Measurements from ENCODE around the gene IL9. TPM values are rescaled to one million over a fixed set of nuclear protein-coding genes. Genes with fewer than 3 reads are reported as not detected.

Gene IL9
- total and polyA plus RNA-seq, 2 experiments from 2014 or later: not detected

GRCh38 chr5:135941711-135942110, 46.1 kb upstream of the IL9 start:
- H3K79me2 ChIP-seq (ENCODE audit: insufficient read depth): no peaks in the 10 kb centered on the region
- no peaks in the 10 kb centered on the region for H3K9me3 ChIP-seq (ENCODE audit: low read depth)
- peaks cover 10% of the 10 kb centered on the region; the same call in 1 of the 2 replicates for H3F3A ChIP-seq (ENCODE audit: insufficient read depth)
- H3K9me2 ChIP-seq (ENCODE audit: insufficient read depth): no peaks in the 10 kb centered on the region
- H3K27me3 ChIP-seq (replicated peaks; ENCODE audit: insufficient read depth): no peaks in the 10 kb centered on the region
- H3K27ac ChIP-seq: no peak overlapping the region
- H3K9ac ChIP-seq: no peak overlapping the region
- no peak overlapping the region for H3K4me3 ChIP-seq
- no peaks in the 10 kb centered on the region for H4K20me1 ChIP-seq (ENCODE audit: insufficient read depth)
- no peaks in the 10 kb centered on the region for H3K36me3 ChIP-seq (ENCODE audit: low read depth)
- DNase-seq: no peak
- 94 to 97% methylated on average over 2 of the region's 2 CpGs for WGBS, 2 experiments (ENCODE audit: low coverage in 1 of 2, low lambda C conversion rate in 2 of 2, missing lambda C conversion rate in 2 of 2)
- H3K4me2 ChIP-seq (ENCODE audit: unreplicated experiment): no peak overlapping the region
- TF ChIP-seq EZH2 (IDR thresholded peaks at IDR 0.05; ENCODE audit: insufficient read depth, poor library complexity, severe bottlenecking) (no peak), EZH2phosphoT487 (IDR thresholded peaks at IDR 0.05; ENCODE audit: insufficient read depth, low read depth) (no peak)
- peaks cover 12% of the 10 kb centered on the region; the same call in 1 of the 2 replicates for H3K4me1 ChIP-seq (ENCODE audit: insufficient read depth)
- no peak overlapping the region for H2AFZ ChIP-seq
- in situ Hi-C loops (cut with MboI): no loop called here

DNA sequence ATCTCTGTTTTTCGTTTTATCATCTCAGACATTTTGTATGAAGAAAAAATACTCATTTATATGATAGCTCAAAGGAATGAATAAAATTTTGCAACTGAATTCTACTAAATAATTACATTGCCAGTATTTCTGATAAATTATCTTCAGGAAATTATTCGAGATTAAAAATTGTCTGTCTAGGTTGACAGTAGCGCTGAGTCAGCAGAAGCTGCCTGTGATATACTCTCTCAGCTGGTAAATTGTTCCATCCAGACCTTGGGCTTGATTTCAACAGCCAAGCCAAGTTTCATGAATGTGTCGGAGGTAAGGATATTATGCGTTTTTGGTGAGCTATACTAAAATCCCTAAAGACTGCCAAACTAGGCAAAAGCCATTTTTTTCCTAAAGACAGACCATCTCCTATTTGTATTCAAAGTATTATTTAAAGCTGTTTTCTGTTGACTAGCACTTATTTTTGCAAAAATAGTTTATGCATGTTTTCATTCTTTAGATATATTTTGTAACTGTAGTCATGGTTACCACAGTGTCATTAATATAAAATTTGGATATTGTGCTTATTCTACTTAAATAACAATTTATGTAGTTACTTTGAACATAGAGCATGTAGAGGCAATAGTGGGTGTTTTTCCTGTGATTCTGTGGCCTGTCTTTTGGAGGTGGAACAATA, 41.7 kb upstream of the IL9 start:
- H3K79me2 ChIP-seq (ENCODE audit: insufficient read depth): no peaks in the 10 kb centered on the region
- H3K36me3 ChIP-seq (ENCODE audit: low read depth): no peaks in the 10 kb centered on the region
- no peaks in the 10 kb centered on the region for H3K9me2 ChIP-seq (ENCODE audit: insufficient read depth)
- DNase-seq: no peak
- H3K4me1 ChIP-seq (ENCODE audit: insufficient read depth): no peaks in the 10 kb centered on the region
- TF ChIP-seq EZH2 (IDR thresholded peaks at IDR 0.05; ENCODE audit: insufficient read depth, poor library complexity, severe bottlenecking) (no peak), EZH2phosphoT487 (IDR thresholded peaks at IDR 0.05; ENCODE audit: insufficient read depth, low read depth) (no peak)
- no peak overlapping the region for H3K4me3 ChIP-seq
- H2AFZ ChIP-seq: no peak overlapping the region
- no peak overlapping the region for H3K9ac ChIP-seq
- no peaks in the 10 kb centered on the region for H3F3A ChIP-seq (ENCODE audit: insufficient read depth)
- in situ Hi-C loops (cut with MboI): no loop called here
- no peaks in the 10 kb centered on the region for H3K27me3 ChIP-seq (replicated peaks; ENCODE audit: insufficient read depth)
- WGBS, 2 experiments (ENCODE audit: low coverage in 1 of 2, low lambda C conversion rate in 2 of 2, missing lambda C conversion rate in 2 of 2): 92 to 95% methylated on average over 5 of the region's 5 CpGs
- no peak overlapping the region for H3K4me2 ChIP-seq (ENCODE audit: unreplicated experiment)
- no peaks in the 10 kb centered on the region for H3K9me3 ChIP-seq (ENCODE audit: low read depth)
- H3K27ac ChIP-seq: no peak overlapping the region
- no peaks in the 10 kb centered on the region for H4K20me1 ChIP-seq (ENCODE audit: insufficient read depth)

DNA sequence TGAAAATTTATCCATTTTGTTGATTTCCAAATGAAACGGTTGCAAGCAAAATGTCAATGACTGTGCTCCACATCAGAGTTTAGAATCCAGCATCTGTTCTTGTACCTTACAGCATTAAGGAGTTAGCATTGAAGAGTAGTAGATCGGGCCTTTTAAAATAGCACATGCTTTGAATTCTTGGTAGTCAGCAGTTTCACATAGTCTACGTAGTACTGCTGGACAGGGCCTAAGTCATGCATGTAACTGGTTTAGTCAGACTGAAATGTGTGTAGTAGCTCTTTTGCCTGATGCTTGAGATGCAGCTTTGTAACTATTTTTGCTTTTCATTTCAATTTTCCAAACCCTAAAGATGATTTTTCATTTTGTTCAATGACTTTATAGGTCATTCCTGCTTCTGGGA, 39.3 kb upstream of the IL9 start:
- Histone ChIP-seq H3K9ac (no peak overlapping the region), H3K27me3 (replicated peaks; ENCODE audit: insufficient read depth) (0 out of 2 replicates have a peak, but pooled peaks cover 7% of the 10 kb centered on the region), H2AFZ (no peak overlapping the region), H3K4me2 (ENCODE audit: unreplicated experiment) (no peak overlapping the region), H3K27ac (no peak overlapping the region), H3F3A (ENCODE audit: insufficient read depth) (no peaks in the 10 kb centered on the region), H3K9me2 (ENCODE audit: insufficient read depth) (no peaks in the 10 kb centered on the region), H3K36me3 (ENCODE audit: low read depth) (no peaks in the 10 kb centered on the region), H4K20me1 (ENCODE audit: insufficient read depth) (no peaks in the 10 kb centered on the region), H3K79me2 (ENCODE audit: insufficient read depth) (no peaks in the 10 kb centered on the region), H3K9me3 (ENCODE audit: low read depth) (no peaks in the 10 kb centered on the region), H3K4me3 (no peak overlapping the region), H3K4me1 (ENCODE audit: insufficient read depth) (no peaks in the 10 kb centered on the region)
- no peak for DNase-seq
- WGBS, 2 experiments (ENCODE audit: low coverage in 1 of 2, low lambda C conversion rate in 2 of 2, missing lambda C conversion rate in 2 of 2): 94 to 98% methylated on average over 3 of the region's 3 CpGs
- TF ChIP-seq EZH2 (IDR thresholded peaks at IDR 0.05; ENCODE audit: insufficient read depth, poor library complexity, severe bottlenecking) (no peak), EZH2phosphoT487 (IDR thresholded peaks at IDR 0.05; ENCODE audit: insufficient read depth, low read depth) (no peak)
- in situ Hi-C loops (cut with MboI): no loop called here

DNA sequence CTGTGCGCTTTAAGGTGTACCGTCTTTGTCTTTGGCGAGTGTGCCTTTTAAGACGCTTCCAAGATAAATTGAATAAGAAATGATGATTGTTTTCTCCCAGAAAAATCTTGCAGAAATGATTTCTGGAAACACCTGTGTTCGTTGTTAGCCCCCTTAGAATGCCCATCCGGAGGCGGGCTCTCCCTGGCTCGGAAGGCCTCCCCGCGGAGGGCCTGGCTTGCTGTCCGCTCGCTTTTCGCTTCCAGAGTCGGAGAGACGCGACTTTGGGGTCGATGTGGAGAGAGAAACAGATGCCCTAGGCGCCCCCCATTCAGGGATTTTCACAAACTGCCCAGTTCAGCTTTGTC, 35.3 kb upstream of the IL9 start:
- Histone ChIP-seq H3K27ac (no peak overlapping the region), H3K36me3 (ENCODE audit: low read depth) (no peaks in the 10 kb centered on the region), H3K27me3 (replicated peaks; ENCODE audit: insufficient read depth) (peaks cover 39% of the 10 kb centered on the region), H3K4me2 (ENCODE audit: unreplicated experiment) (no peak overlapping the region), H4K20me1 (ENCODE audit: insufficient read depth) (no peaks in the 10 kb centered on the region), H3K9ac (no peak overlapping the region), H3K79me2 (ENCODE audit: insufficient read depth) (no peaks in the 10 kb centered on the region), H3K4me3 (no peak overlapping the region; the same call in 1 of the 2 replicates), H3K9me3 (ENCODE audit: low read depth) (no peaks in the 10 kb centered on the region), H3K4me1 (ENCODE audit: insufficient read depth) (no peaks in the 10 kb centered on the region), H3F3A (ENCODE audit: insufficient read depth) (no peaks in the 10 kb centered on the region), H3K9me2 (ENCODE audit: insufficient read depth) (no peaks in the 10 kb centered on the region), H2AFZ (peak overlapping the region; percentile 63; the same call in 1 of the 2 replicates)
- DNase-seq: no peak
- WGBS, 2 experiments (ENCODE audit: low coverage in 1 of 2, low lambda C conversion rate in 2 of 2, missing lambda C conversion rate in 2 of 2): 82 to 83% methylated on average over 18 of the region's 18 CpGs
- TF ChIP-seq EZH2phosphoT487 (IDR thresholded peaks at IDR 0.05; ENCODE audit: insufficient read depth, low read depth): no peak
- TF ChIP-seq EZH2 (IDR thresholded peaks at IDR 0.05; ENCODE audit: insufficient read depth, poor library complexity, severe bottlenecking): no peak
- in situ Hi-C loops (cut with MboI): no loop called here

Data from GM23248 (cell line).